Measurements from ENCODE around the gene PDE1C. TPM values are rescaled to one million over a fixed set of nuclear protein-coding genes. Genes with fewer than 3 reads are reported as not detected.

The PDE1C gene
- total and polyA plus RNA-seq, 2 of the 4 experiments (the other 2 are of a cell fraction) = 14.2 to 61.5 TPM

DNA sequence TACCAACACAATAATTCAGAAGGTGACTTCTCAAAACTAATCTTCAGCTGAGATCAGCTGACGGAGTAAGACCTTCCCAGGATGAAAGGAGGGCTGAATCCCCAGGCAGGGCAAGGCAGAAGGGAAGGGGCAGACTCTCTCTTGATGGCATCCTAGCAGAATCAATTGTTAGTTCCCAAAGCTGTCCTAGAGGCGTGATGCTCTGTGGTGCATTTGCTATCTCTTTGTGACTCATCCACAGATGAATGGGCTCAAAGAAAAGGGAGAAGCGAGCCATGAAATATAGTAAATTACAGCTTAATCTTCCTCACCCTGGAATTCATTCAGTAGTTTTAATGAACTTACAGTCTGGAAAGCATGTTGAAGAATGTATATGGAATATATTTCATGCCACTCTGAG is 37.2 kb downstream of the PDE1C start:
- no TSS peak for BruUV-seq (replicated peaks)

More for the DNA sequence above, 37.2 kb downstream of the PDE1C start:
- H3K4me3 ChIP-seq (ENCODE audit: insufficient read depth, low read depth, low read length) = no peak overlapping the region
- ChIA-PET POLR2A (ENCODE audit: unreplicated experiment) (no interaction called here), CTCF (no interaction called here)
- no peak for TF ChIP-seq MXI1 (IDR thresholded peaks at IDR 0.05; ENCODE audit: borderline replicate concordance, low read depth, low read length)
- peaks cover 13 to 25% of the 10 kb centered on the region in 2 experiments; a peak in 3 of 4 replicates for H3K79me1 ChIP-seq (ENCODE audit: low read depth in 1 of 2, low read length in 2 of 2)
- peaks cover 8% of the 10 kb centered on the region for H3K4me1 ChIP-seq (ENCODE audit: control insufficient read depth, insufficient read depth, low read length)
- no peaks in the 10 kb centered on the region for H3K27me3 ChIP-seq (ENCODE audit: control insufficient read depth, insufficient read depth, low read length)
- in situ Hi-C loops (cut with MboI; ENCODE audit: low sequenced_read_pairs) (no loop called here), intact Hi-C loops (cut with micrococcal nuclease) (loop anchor here (5.0 kb wide), 1 partner anchor 39 kb away; the partner anchor contains the start of gene PDE1C), dilution Hi-C loops (cut with HindIII; ENCODE audit: low sequenced_read_pairs, unreplicated experiment) (no loop called here)
- peak overlapping the region; percentile 10; the same call in 1 of the 2 replicates for H3K4ac ChIP-seq (ENCODE audit: low read depth, low read length)
- no peak overlapping the region; the same call in 1 of the 2 replicates for H3K23ac ChIP-seq (ENCODE audit: low read depth, low read length)
- H3K27ac ChIP-seq (ENCODE audit: insufficient read depth, low read length) = no peak overlapping the region
- no peak overlapping the region for H4K8ac ChIP-seq (ENCODE audit: low read depth in 2 of 2, low read length in 2 of 2)
- H2AK5ac ChIP-seq (ENCODE audit: low read depth, low read length) = no peak overlapping the region; the same call in 1 of the 2 replicates
- no peak overlapping the region for H2AK9ac ChIP-seq (replicated peaks; ENCODE audit: low read depth, low read length, poor library complexity)
- H3K18ac ChIP-seq (ENCODE audit: low read depth, low read length) = peak overlapping the region; percentile 35; the same call in 1 of the 2 replicates
- no peak overlapping the region for H4K91ac ChIP-seq (ENCODE audit: insufficient read depth, low read depth, low read length)
- H2BK15ac ChIP-seq (ENCODE audit: low read depth, low read length) = no peak overlapping the region
- ATAC-seq (ENCODE audit: low read depth) = no peak
- no peaks in the 10 kb centered on the region for H4K20me1 ChIP-seq (ENCODE audit: insufficient read depth, low read length)
- H3K9ac ChIP-seq (ENCODE audit: low read depth, low read length) = no peak overlapping the region
- peaks cover 4% of the 10 kb centered on the region; the same call in 1 of the 2 replicates for H3K9me1 ChIP-seq (ENCODE audit: insufficient read depth, low read length)
- WGBS, 2 experiments (ENCODE audit: extremely low coverage in 2 of 2, insufficient read length in 1 of 2) = no CpG with 5 or more reads among the region's 3 CpGs
- no peak overlapping the region for H3K56ac ChIP-seq (ENCODE audit: extremely low read depth, insufficient read depth, low read length)
- peak overlapping the region; percentile 16; the same call in 1 of the 2 replicates for H2BK120ac ChIP-seq (ENCODE audit: low read depth, low read length)
- no peak for DNase-seq
- H3K36me3 ChIP-seq (ENCODE audit: control insufficient read depth, insufficient read depth, low read length) = no peaks in the 10 kb centered on the region
- no peak overlapping the region for H2AFZ ChIP-seq (replicated peaks; ENCODE audit: low read length, poor library complexity)
- no peak overlapping the region for H2BK5ac ChIP-seq (ENCODE audit: low read depth, low read length, poor library complexity, severe bottlenecking)
- H4K5ac ChIP-seq (ENCODE audit: low read depth, low read length) = peak overlapping the region; percentile 21; the same call in 1 of the 2 replicates
- H3K14ac ChIP-seq (replicated peaks; ENCODE audit: low read depth, low read length) = no peak overlapping the region
- H2BK20ac ChIP-seq (ENCODE audit: low read depth, low read length) = no peak overlapping the region
- H3K9me3 ChIP-seq (ENCODE audit: control insufficient read depth, insufficient read depth, low read length) = no peaks in the 10 kb centered on the region
- H3K4me2 ChIP-seq (ENCODE audit: low read depth, low read length) = no peak overlapping the region

Data from IMR-90 (cell line).